Central memory CD8-positive, alpha-beta T cell (primary cell): ENCODE measurements around the gene SPEM2.

Experiments used
- ATAC-seq: fragments of 150-1000 bp; cut with Tn5 transposase; replicated peaks from 2 replicates; pipeline ENCODE4 v1.10.0; 2022; ENCODE audit warnings: mild to moderate bottlenecking, moderate FRiP score, moderate number of reproducible peaks; ENCODE audit not compliant: poor library complexity, severe bottlenecking; ENCODE audit errors: extremely low read depth
- DNase-seq, 2 donors: peaks; one replicate each; pipeline ENCODE4 v3.0.0; 2021; ENCODE audit warnings: low spot score in 2 of 2
- H3K27ac Mint-ChIP-seq: one replicate; pipeline ENCODE4 v1.8.0; 2022; ENCODE audit warnings: low read depth, mild to moderate bottlenecking, moderate library complexity, mixed read lengths
- H3K27me3 Mint-ChIP-seq: one replicate; pipeline ENCODE4 v1.8.0; 2022; ENCODE audit warnings: mixed read lengths
- H3K36me3 Mint-ChIP-seq: one replicate; pipeline ENCODE4 v1.8.0; 2022; ENCODE audit warnings: mild to moderate bottlenecking, moderate library complexity, mixed read lengths; ENCODE audit not compliant: insufficient read depth
- H3K4me1 Mint-ChIP-seq: one replicate; pipeline ENCODE4 v1.8.0; 2022; ENCODE audit warnings: mixed read lengths
- H3K4me3 Mint-ChIP-seq: one replicate; pipeline ENCODE4 v1.8.0; 2022; ENCODE audit warnings: mild to moderate bottlenecking, moderate library complexity, mixed read lengths
- H3K9me3 Mint-ChIP-seq: one replicate; pipeline ENCODE4 v1.8.0; 2022; ENCODE audit warnings: mixed read lengths

The SPEM2 gene

DNA sequence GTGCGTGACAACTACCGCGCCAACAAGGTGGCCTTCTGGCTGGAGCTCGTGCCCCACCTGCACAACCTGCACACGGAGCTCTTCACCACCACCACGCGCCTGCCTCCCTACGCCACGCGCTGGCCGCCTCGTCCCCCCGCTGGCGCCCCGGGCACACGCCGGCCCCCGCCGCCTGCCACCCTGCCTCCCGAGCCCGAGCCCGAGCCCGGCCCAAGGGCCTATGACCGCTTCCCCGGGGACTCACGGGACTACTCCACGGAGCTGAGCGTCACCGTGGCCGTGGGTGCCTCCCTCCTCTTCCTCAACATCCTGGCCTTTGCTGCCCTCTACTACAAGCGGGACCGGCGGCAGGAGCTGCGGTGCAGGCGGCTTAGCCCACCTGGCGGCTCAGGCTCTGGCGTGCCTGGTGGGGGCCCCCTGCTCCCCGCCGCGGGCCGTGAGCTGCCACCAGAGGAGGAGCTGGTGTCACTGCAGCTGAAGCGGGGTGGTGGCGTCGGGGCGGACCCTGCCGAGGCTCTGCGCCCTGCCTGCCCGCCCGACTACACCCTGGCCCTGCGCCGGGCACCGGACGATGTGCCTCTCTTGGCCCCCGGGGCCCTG is 8.3 kb upstream of the SPEM2 start:
- no peaks in the 10 kb centered on the region for H3K9me3 Mint-ChIP-seq
- H3K4me1 Mint-ChIP-seq, result no peaks in the 10 kb centered on the region

GRCh38 chr17:7418472-7419152 is 6.8 kb upstream of the SPEM2 start:
- H3K4me1 Mint-ChIP-seq, result no peaks in the 10 kb centered on the region
- no peak overlapping the region for H3K27ac Mint-ChIP-seq
- H3K4me3 Mint-ChIP-seq, result no peak overlapping the region
- no peaks in the 10 kb centered on the region for H3K36me3 Mint-ChIP-seq
- no peak for DNase-seq
- ATAC-seq, result no peak
- H3K27me3 Mint-ChIP-seq, result peaks cover 11% of the 10 kb centered on the region
- H3K9me3 Mint-ChIP-seq, result no peaks in the 10 kb centered on the region

More for the DNA sequence above, 8.3 kb upstream of the SPEM2 start:
- Mint-ChIP-seq H3K27ac (no peak overlapping the region), H3K27me3 (peaks cover 11% of the 10 kb centered on the region), H3K4me3 (no peak overlapping the region), H3K36me3 (peaks cover 2% of the 10 kb centered on the region)
- ATAC-seq (no peak), DNase-seq (no peak)

GRCh38 chr17:7419819-7420610 is 5.4 kb upstream of the SPEM2 start, which contains the start of gene SPEM1:
TSS of gene SPEM1 (plus strand) at chr17:7420324. CDS start at chr17:7420385, 61 bp downstream.
- no peak within 1 kb of the TSS for H3K27ac Mint-ChIP-seq
- no peaks in the 10 kb centered on the region for H3K4me1 Mint-ChIP-seq
- ATAC-seq, result no peak

DNA sequence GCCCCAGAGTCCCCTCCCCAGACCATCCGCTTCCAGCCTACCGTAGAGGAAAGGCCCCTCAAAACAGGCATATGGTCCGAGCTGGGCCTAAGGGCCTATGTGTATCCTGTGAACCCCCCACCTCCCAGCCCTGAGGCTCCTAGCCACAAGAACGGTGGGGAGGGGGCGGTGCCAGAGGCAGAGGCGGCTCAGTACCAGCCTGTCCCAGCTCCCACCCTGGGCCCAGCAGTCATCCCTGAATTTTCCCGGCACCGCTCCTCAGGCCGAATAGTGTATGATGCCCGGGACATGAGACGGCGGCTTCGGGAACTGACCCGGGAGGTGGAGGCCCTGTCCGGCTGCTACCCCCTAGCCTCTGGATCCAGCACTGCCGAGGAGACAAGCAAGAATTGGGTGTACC is 4.2 kb upstream of the SPEM2 start:
- H3K36me3 Mint-ChIP-seq, result peaks cover 2% of the 10 kb centered on the region
- H3K27ac Mint-ChIP-seq, result no peak overlapping the region
- no peaks in the 10 kb centered on the region for H3K9me3 Mint-ChIP-seq
- ATAC-seq (no peak), DNase-seq (no peak)
- H3K4me1 Mint-ChIP-seq, result no peaks in the 10 kb centered on the region
- H3K4me3 Mint-ChIP-seq, result no peak overlapping the region
- peaks cover 11% of the 10 kb centered on the region for H3K27me3 Mint-ChIP-seq

More at GRCh38 chr17:7419819-7420610, 5.4 kb upstream of the SPEM2 start, which contains the start of gene SPEM1:
- Mint-ChIP-seq H3K4me3 (no peak within 1 kb of the TSS), H3K36me3 (no peaks in the 10 kb centered on the region), H3K27me3 (peaks cover 11% of the 10 kb centered on the region), H3K9me3 (no peaks in the 10 kb centered on the region)
- no peak for DNase-seq

DNA sequence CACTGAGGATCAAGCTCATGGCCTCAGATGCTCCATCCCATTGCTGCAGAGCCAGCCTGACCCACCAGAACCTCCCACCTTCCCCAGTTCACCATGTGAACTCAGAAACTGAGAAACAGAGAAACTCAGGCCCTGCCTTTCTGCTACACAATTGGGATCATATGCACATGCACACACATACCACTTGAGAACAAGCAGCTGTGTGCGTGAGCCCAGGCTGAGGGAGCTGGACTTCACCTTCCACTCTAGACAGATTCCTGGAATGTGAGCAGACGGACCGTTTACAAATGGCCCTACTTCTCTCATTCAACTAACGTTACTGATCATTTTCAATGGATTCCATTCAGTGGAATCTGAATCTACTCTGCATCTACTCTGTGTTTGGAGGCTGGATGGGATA is 1.7 kb upstream of the SPEM2 start:
- Mint-ChIP-seq H3K36me3 (peaks cover 2% of the 10 kb centered on the region), H3K4me1 (no peaks in the 10 kb centered on the region), H3K27ac (no peak overlapping the region), H3K27me3 (peaks cover 9% of the 10 kb centered on the region), H3K9me3 (no peaks in the 10 kb centered on the region), H3K4me3 (no peak overlapping the region)
- ATAC-seq, result no peak
- no peak for DNase-seq

GRCh38 chr17:7425756-7426155 is 340 bp downstream of the SPEM2 start:
- Mint-ChIP-seq H3K27me3 (no peaks in the 10 kb centered on the region), H3K4me1 (no peaks in the 10 kb centered on the region), H3K27ac (no peak overlapping the region), H3K4me3 (no peak overlapping the region), H3K9me3 (no peaks in the 10 kb centered on the region), H3K36me3 (peaks cover 4% of the 10 kb centered on the region)
- DNase-seq, result no peak
- ATAC-seq, result no peak

GRCh38 chr17:7426203-7426863 is 917 bp downstream of the SPEM2 start:
- DNase-seq (no peak), ATAC-seq (no peak)
- H3K36me3 Mint-ChIP-seq, result peaks cover 4% of the 10 kb centered on the region
- H3K27me3 Mint-ChIP-seq, result no peaks in the 10 kb centered on the region
- H3K27ac Mint-ChIP-seq, result no peak overlapping the region
- H3K4me1 Mint-ChIP-seq, result no peaks in the 10 kb centered on the region
- H3K4me3 Mint-ChIP-seq, result no peak overlapping the region
- no peaks in the 10 kb centered on the region for H3K9me3 Mint-ChIP-seq

GRCh38 chr17:7426896-7427489 is 1.6 kb downstream of the SPEM2 start:
- ATAC-seq (no peak), DNase-seq (no peak)
- H3K4me3 Mint-ChIP-seq, result no peak overlapping the region
- no peak overlapping the region for H3K27ac Mint-ChIP-seq
- no peaks in the 10 kb centered on the region for H3K4me1 Mint-ChIP-seq
- no peaks in the 10 kb centered on the region for H3K27me3 Mint-ChIP-seq
- peaks cover 4% of the 10 kb centered on the region for H3K36me3 Mint-ChIP-seq
- no peaks in the 10 kb centered on the region for H3K9me3 Mint-ChIP-seq

DNA sequence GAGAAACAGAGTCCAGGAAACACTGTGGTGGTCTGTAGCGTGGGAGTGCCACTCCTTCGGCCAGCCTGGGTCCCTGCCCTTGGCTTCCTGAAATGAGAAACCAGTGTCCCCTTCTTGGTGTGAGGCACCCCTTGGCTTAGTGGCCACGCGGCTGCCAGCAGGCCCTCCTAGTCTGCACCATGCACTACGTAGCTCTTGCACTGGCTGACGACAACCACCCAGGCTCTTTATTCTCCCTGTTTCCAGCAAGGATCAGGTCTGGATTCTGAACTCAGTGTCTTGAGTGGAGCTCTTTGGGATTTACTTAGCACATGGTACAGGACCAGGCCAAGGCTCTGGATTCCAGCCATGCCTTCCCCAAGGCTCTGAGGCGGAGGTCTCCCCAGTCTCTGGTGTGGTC is 2.1 kb downstream of the SPEM2 start:
- Mint-ChIP-seq H3K4me1 (no peaks in the 10 kb centered on the region), H3K4me3 (no peak overlapping the region), H3K9me3 (no peaks in the 10 kb centered on the region), H3K27ac (no peak overlapping the region), H3K27me3 (no peaks in the 10 kb centered on the region), H3K36me3 (peaks cover 4% of the 10 kb centered on the region)
- DNase-seq (no peak), ATAC-seq (no peak)

DNA sequence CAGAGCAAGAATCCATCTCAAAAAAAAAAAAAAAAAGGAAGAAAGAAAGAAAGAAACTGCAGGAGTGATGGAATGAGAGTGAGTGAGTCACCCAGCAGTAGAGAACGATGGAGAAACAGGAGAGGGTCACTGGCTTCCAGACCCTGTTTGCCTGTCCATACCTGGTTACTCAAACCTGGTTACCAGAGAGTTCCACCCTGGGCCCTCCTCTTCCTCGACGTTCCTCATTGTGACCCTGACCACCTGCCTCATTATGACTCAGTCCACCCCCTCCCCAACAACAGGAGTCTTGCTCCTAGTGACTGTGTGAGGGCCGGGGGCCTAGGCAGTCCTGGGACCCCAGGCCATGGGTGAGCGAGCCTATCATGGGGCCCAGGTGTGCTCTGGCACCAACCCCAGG is 3.1 kb downstream of the SPEM2 start, which contains the start of gene SPEM3:
Gene SPEM3, plus strand, starts transcription at position 301 of the 400 bp plus-strand sequence. Its CDS starts 46 bp downstream, at position 347.
- ATAC-seq (no peak), DNase-seq (no peak)
- Mint-ChIP-seq H3K4me3 (no peak within 1 kb of the TSS), H3K36me3 (peaks cover 4% of the 10 kb centered on the region), H3K27me3 (no peaks in the 10 kb centered on the region), H3K4me1 (no peaks in the 10 kb centered on the region), H3K27ac (no peak within 1 kb of the TSS), H3K9me3 (no peaks in the 10 kb centered on the region)

GRCh38 chr17:7429722-7430121 is 4.3 kb downstream of the SPEM2 start:
- peaks cover 4% of the 10 kb centered on the region for H3K36me3 Mint-ChIP-seq
- H3K27me3 Mint-ChIP-seq, result no peaks in the 10 kb centered on the region
- no peak for ATAC-seq
- no peak overlapping the region for H3K4me3 Mint-ChIP-seq
- no peaks in the 10 kb centered on the region for H3K4me1 Mint-ChIP-seq
- H3K9me3 Mint-ChIP-seq, result no peaks in the 10 kb centered on the region
- H3K27ac Mint-ChIP-seq, result no peak overlapping the region
- DNase-seq, result no peak

DNA sequence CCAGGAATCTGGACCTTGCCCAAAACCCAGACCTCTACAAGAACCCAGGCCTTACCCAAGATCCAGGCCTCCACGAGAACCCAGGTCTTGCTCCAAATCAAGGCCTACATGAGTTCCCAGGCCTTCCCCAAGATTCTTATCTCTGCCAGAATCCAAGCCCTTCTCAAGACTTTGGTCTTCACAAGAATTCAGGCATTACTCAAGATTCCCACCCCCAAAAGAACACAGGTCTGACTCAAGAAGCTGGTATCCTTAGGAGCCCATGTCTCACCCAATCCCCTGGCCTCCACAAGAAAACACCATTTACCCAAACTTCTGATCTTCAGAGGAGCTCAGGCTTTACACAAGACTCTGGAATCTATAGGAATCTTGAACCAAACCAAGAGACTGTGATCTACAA is 5.8 kb downstream of the SPEM2 start:
- ATAC-seq, result no peak
- peaks cover 8% of the 10 kb centered on the region for H3K36me3 Mint-ChIP-seq
- peaks cover 4% of the 10 kb centered on the region for H3K4me1 Mint-ChIP-seq
- no peaks in the 10 kb centered on the region for H3K27me3 Mint-ChIP-seq
- no peak overlapping the region for H3K4me3 Mint-ChIP-seq
- no peak overlapping the region for H3K27ac Mint-ChIP-seq
- no peaks in the 10 kb centered on the region for H3K9me3 Mint-ChIP-seq
- DNase-seq, result no peak
